Stomach (tissue), 4 donors: ENCODE measurements around the gene PHF1.

ENCODE experiments used
- EP300 ChIP-seq: sonication (generic); formaldehyde crosslinking; IDR thresholded peaks from one replicate; pipeline ENCODE4 v1.6.1; 2017; ENCODE audit warnings: antibody characterized with exemption
- POLR2A ChIP-seq, 4 donors: fragments of 450-650 bp; IDR thresholded peaks; one replicate each; pipeline ENCODE4 v1.6.1; 2016; ENCODE audit warnings: antibody characterized with exemption in 4 of 4, control low read depth in 2 of 4, mild to moderate bottlenecking in 1 of 4, moderate library complexity in 1 of 4
- TF ChIP-seq, protein P1 (sequence below), 7 experiments: fragments of 450-650 bp in 4 of 7; fragments of 200-600 bp in 3 of 7; sonication (generic) in 3 of 7; IDR thresholded peaks; one replicate each; pipeline ENCODE4 v1.5.1; 2016 to 2019; ENCODE audit warnings: antibody characterized with exemption in 7 of 7, control low read depth in 2 of 7, mild to moderate bottlenecking in 1 of 7

DNA sequence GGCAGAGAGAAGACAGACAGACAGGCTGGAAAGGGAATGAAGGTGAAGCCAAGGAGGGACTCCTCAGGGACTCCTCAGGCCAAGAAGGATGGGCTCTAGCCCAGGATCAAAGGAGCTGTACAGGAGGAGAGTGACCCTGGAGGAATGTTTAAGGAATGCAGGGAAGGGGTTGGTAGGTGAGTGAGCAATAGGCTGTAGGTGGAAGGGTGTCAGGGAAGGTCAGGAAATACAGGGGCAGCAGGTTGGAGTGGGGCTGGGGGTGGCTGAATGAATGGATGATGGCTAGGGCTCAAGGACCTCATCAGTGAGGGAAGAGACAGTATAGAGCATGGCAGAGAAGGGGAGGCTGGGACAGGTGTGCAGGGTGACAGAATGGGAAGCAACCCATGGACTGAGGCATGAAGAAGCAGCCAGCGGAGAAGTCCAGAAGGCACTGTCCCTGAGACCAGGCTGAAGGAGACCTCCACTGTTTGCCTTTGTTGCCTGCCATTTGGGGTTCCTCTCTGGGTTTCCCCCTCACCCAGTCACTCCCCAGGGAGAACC is 22.3 kb downstream of the PHF1 start:
- TF ChIP-seq, protein P1, sequence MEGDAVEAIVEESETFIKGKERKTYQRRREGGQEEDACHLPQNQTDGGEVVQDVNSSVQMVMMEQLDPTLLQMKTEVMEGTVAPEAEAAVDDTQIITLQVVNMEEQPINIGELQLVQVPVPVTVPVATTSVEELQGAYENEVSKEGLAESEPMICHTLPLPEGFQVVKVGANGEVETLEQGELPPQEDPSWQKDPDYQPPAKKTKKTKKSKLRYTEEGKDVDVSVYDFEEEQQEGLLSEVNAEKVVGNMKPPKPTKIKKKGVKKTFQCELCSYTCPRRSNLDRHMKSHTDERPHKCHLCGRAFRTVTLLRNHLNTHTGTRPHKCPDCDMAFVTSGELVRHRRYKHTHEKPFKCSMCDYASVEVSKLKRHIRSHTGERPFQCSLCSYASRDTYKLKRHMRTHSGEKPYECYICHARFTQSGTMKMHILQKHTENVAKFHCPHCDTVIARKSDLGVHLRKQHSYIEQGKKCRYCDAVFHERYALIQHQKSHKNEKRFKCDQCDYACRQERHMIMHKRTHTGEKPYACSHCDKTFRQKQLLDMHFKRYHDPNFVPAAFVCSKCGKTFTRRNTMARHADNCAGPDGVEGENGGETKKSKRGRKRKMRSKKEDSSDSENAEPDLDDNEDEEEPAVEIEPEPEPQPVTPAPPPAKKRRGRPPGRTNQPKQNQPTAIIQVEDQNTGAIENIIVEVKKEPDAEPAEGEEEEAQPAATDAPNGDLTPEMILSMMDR (IDR thresholded peaks at IDR 0.05): no peak
- TF ChIP-seq EP300 (no peak), POLR2A (IDR thresholded peaks at IDR 0.05) (no peak)
